HG03196 (cell line): ENCODE measurements around the gene TRAP1.

ENCODE experiments used
- ATAC-seq: cut with Tn5 transposase; IDR thresholded peaks from one replicate; pipeline ENCODE4 v1.9.1; 2021; ENCODE audit not compliant: unreplicated experiment

The TRAP1 gene

GRCh38 chr16:3737181-3737580 is 19.9 kb upstream of the TRAP1 start:
- ATAC-seq = no peak

GRCh38 chr16:3736116-3736515 is 18.8 kb upstream of the TRAP1 start:
- no peak for ATAC-seq

DNA sequence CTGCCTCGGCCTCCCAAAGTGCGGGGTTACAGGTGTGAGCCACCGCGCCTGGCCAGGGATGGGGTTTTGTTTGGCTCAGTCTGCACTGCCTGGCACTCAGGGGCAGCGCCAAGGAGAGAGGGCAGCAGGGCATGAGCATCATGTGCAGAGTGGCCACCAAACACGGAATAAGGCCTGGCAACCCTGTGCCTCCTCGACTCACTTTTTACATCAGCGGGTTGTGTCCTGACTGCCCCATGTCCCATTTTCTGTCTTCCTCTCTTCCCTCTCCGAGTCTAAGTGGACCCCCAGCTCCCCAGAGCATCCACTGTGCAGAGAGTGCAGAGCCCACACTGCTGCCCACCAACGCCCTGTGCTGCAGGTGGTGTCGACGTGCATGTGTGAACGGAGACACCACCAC is 18.2 kb upstream of the TRAP1 start:
- no peak for ATAC-seq

- no peak for ATAC-seq
Measured at GRCh38 chr16:3734758-3735221, 17.5 kb upstream of the TRAP1 start.

- no peak for ATAC-seq
Measured at GRCh38 chr16:3734084-3734757, 16.9 kb upstream of the TRAP1 start.

DNA sequence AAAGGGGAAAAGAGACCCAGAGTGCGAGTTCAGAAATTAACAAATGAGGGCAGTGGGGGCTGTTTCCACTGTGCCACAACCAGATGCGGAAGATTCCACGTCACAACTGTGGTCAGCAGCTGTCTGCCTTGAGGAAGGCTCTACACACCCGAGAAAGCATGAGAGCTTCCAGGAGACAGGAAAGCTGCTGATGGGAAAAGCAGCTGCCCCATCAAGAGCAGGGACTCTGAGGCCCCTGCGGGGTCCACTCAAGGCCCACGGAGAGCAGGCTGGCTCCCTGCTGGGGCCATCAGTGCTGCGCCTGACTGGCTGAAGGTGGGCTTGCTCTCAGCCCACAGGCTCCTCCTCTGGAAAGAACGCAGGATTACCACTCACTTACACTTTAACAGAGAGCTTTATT is 14.8 kb upstream of the TRAP1 start:
- no peak for ATAC-seq

DNA sequence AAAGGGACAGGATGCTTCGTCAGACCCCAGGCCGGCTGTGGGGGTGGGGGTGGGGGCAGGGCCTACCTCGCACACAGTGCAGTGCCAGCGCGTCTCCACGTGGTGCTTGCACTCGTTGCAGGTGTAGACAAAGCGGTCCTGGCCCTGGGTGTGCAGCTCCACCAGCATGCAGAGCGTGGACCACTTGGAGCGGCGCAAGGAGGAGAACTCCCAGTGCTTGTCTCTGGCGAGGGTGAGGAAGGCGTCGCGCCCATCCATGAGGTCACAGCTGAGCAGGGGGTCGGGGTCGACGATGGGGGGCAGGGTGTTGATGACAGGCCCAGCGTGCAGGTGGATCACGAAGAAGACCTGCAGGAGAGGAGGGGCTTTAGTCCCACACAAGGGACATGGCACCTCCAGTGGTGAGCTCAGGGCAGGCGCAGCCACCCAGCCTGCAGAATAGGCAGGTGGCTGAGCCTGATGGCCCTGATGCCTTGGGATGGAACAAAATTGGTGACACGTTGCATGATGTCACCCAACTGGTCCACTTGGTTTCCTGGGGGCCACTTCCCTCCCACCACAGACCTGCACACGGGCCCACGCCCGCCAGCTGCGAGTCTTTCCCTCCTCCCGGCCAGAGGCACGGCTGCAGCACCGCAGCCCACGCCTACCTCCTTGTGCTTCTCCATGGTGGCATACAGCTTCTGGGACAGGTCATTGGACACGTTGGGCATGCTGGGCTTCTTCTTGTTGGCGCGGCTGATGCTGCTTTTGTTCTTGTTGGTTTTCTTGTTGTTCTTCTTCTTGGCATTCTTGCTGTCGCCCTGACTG is 14.0 kb upstream of the TRAP1 start:
- ATAC-seq = no peak

DNA sequence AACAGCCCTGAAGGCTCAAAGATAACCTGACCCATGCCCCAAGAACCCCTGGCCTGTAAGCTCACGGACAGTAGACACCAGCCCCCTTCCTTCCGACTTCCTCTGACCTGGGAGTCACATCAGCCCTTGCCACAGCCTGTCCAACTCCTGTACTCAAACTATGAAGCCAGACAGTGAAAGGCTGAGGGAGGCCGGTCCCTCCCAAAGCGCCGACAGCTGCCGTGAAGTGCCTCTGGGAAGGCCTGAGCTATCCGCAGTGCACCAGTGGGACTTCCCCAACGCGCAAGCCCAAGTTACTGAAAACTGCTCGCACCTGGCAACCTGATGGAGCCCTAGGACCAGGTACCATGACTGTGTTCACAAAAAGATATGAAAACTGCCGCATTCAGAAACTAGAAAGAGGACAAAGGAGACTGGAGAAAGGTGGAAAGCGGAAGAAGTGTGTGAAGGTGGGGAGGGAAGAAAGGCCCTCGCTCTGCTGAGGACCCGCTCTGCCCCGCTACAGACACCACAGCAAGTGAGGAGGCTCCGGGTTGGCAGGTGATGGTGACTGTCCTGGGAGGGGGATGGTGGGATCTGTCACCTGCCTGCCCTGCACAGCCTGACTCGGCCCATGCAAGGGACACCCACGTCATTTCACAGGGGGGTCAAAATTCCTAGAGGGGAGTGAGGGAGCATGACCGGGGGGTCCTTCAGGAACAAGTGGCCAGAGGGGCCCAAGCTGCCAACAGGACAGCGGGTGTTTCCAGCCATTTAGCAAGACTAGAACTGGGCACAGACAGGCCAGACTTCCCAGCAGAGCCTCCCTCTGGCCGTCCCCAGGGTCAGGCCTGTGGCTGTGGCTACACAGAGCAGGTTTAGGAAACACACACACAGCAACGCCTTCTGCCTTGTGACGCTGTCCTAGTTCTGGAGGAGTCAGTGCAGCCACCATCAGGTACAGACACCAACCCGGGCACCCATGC is 13.1 kb upstream of the TRAP1 start:
- no peak for ATAC-seq

DNA sequence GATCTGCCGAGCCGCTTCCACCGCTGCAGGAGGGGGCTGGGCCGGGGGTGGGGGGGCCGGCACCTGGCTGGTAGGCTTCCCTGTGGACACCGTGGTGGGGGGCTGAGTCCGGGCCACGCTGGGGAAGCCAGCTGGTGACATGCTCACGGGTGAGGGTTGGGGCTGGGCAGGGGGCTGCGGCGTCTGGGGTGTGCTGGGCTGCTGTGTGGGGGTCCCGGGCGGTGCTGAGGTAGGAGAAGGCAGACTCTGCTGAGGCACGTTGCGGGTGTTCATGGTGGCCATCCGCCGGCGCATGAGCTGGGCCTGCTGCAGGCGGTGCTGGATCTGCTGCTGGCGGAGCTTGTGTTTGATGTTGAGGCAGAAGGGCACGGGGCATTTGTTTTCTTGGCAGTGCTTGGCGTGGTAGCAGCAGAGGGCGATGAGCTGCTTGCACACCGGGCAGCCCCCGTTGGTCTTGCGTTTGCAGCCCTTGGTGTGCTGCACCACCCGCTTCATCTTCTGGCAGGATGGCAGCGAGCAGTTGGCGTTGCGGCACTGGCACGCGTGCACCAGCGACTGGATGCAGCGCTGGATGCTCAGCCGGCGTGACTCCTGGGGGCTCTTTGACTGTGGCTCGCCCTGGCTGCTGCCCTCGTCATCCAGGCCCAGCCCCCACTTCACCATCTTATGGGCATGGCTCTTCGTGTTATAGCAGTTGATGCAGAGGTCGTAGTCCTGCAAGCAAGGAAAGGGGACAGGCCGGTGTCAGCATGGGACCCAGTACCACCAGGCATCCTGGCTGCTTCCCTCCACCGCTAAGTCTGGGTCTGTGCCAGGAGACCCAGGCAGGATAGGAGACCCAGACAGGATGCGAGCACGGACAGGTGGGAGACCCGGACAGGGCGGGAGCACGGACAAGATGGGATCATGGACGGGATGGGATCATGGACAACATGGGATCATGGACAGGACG is 12.1 kb upstream of the TRAP1 start:
- ATAC-seq = no peak

GRCh38 chr16:3728424-3729160 is 11.3 kb upstream of the TRAP1 start:
- ATAC-seq = no peak

- no peak for ATAC-seq
Measured at GRCh38 chr16:3727806-3728381, 10.6 kb upstream of the TRAP1 start.

GRCh38 chr16:3726021-3726687 is 8.8 kb upstream of the TRAP1 start:
- no peak for ATAC-seq

DNA sequence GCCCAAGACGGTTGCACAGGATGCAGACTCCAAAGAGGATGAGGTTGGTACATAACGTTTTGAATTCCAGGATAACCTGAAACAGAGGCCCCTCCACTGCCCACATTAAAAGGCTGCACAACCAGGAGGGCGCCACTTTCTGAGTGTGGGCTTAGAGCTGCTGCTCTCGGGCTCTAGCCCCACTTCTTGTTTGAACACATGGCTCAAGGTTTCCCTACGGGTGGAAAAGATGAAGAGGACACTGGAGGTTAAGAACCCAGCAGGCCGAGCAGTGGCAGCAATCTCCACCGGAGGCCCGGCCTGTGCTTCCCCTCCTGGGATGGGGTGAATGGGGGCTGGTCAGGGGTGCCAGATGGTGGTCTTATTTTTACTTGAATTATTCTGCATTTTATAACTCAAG is 8.0 kb upstream of the TRAP1 start:
- no peak for ATAC-seq

- ATAC-seq = no peak
Measured at GRCh38 chr16:3722508-3722907, 5.2 kb upstream of the TRAP1 start.

DNA sequence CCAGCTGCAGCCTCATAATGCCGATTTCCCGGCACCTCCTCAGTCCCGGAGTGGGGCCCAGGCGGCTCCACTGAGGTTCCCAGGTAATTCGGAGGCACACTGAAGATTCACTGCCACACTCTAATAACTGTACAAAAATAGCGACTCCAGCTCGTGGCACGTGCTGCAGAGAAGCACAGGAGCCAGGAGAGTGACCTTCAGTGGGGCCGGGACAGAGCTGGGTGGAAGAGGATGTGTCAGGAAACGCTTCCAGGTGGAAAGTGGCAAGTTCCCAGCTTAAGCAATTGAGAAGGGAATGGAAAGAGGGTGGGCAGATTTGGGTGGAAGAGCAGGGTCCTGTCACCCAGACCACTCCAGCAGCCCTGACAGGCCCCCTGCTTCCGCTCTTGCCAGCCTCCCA is 3.1 kb upstream of the TRAP1 start:
- ATAC-seq = no peak

DNA sequence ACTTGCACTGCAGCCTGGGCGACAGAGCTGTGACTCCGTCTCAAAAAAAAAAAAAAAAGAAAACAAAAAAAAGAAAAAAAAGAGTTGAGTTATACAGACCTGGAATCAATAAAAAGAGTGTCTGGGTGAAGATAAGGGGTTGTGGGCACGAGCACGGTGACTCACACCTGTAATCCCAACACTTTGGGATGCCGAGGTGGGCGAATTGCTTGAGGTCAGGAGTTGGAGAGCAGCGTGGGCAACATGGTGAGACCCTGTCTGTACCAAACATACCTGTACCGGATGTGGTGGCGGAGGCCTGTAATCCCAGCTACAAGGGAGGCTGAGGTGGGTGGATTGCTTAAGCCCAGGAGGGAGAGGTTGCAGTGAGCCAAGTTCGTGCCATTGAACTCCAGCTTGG is 1.3 kb upstream of the TRAP1 start:
- ATAC-seq = no peak

DNA sequence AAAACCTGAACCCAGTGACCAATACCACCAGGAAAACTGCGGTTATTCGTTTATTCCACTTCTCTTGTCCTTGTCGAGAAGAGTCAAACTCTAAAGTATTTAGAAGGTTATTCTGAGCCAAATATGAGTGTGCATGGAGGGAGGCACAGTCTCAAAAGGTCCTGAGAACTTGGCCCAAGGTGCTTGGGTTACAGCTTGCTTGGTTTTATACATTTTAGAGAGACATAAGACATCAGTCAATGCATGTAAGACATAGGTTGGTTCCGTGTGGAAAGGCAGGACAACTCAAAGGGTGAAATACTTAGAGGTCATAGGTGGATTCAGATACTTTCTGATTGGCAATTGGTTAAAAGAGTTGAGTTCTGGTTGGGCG is 681 bp upstream of the TRAP1 start:
- ATAC-seq = no peak

- ATAC-seq = peak; percentile 11
Measured at GRCh38 chr16:3716831-3717234, 491 bp downstream of the TRAP1 start.

DNA sequence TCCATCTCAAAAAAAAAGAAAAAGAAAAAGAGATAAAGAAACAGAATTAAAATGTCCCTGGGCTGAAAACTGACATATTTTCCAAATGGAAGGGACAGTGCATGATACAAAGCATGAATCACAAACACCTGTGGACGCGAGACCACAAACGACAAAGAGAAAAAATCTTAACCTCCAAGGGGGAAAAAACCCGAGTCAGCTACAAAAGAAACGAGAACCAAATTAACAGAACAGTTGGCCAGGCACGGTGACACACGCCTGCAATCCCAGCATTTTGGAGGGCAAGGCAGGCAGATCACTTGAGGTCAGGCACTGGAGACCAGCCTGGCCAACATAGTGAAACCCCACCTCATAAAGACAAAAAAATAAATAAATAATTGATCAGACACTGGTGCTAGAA is 1.9 kb downstream of the TRAP1 start:
- ATAC-seq = no peak
